Measurements from ENCODE around the gene C2orf80.

The C2orf80 gene

GRCh38 chr2:208207769-208208168 is 17.9 kb upstream of the C2orf80 start:
- Histone ChIP-seq H3K27ac (ENCODE audit: low read length) (no peak overlapping the region), H3K27me3 (ENCODE audit: control insufficient read depth, insufficient read depth, low read length) (no peaks in the 10 kb centered on the region)
- WGBS (ENCODE audit: insufficient coverage, insufficient read length): no CpG with 5 or more reads among the region's 3 CpGs

GRCh38 chr2:208204166-208204565 is 14.3 kb upstream of the C2orf80 start:
- WGBS (ENCODE audit: insufficient coverage, insufficient read length): no CpG with 5 or more reads among the region's 5 CpGs
- H3K4me3 ChIP-seq (ENCODE audit: low read length): no peak overlapping the region
- no peaks in the 10 kb centered on the region for H3K36me3 ChIP-seq (ENCODE audit: control insufficient read depth, insufficient read depth, low read length)
- no peaks in the 10 kb centered on the region for H3K4me1 ChIP-seq (ENCODE audit: control insufficient read depth, insufficient read depth, low read length)
- no peaks in the 10 kb centered on the region for H3K9me3 ChIP-seq (ENCODE audit: control insufficient read depth, insufficient read depth, low read length)
- DNase-seq (ENCODE audit: low read depth, low spot score): no peak
- no peak overlapping the region for H3K27ac ChIP-seq (ENCODE audit: low read length)
- no peaks in the 10 kb centered on the region for H3K27me3 ChIP-seq (ENCODE audit: control insufficient read depth, insufficient read depth, low read length)

More at GRCh38 chr2:208207769-208208168, 17.9 kb upstream of the C2orf80 start:
- DNase-seq (ENCODE audit: low read depth, low spot score): no peak
- no peaks in the 10 kb centered on the region for H3K9me3 ChIP-seq (ENCODE audit: control insufficient read depth, insufficient read depth, low read length)
- no peaks in the 10 kb centered on the region for H3K36me3 ChIP-seq (ENCODE audit: control insufficient read depth, insufficient read depth, low read length)
- H3K4me3 ChIP-seq (ENCODE audit: low read length): no peak overlapping the region
- H3K4me1 ChIP-seq (ENCODE audit: control insufficient read depth, insufficient read depth, low read length): no peaks in the 10 kb centered on the region

DNA sequence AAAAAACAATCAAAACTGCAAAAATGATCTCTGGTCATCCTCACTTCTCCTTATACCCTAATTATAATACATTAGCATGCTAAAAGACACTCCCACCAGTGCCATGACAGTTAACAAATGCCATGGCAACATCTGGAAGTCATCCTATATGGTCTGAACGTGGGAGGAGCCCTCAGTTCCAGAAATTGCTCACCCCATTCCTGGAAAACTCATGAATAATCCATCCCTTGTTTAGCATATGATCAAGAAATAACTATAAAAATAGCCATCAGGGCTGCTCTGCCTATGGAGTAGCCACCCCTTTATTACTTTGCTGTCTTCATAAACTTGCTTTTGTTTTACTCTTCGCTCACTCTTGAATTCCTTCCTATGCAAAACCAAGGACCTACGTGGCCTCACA is 5.7 kb upstream of the C2orf80 start:
- WGBS (ENCODE audit: insufficient coverage, insufficient read length): no CpG with 5 or more reads among the region's 3 CpGs

DNA sequence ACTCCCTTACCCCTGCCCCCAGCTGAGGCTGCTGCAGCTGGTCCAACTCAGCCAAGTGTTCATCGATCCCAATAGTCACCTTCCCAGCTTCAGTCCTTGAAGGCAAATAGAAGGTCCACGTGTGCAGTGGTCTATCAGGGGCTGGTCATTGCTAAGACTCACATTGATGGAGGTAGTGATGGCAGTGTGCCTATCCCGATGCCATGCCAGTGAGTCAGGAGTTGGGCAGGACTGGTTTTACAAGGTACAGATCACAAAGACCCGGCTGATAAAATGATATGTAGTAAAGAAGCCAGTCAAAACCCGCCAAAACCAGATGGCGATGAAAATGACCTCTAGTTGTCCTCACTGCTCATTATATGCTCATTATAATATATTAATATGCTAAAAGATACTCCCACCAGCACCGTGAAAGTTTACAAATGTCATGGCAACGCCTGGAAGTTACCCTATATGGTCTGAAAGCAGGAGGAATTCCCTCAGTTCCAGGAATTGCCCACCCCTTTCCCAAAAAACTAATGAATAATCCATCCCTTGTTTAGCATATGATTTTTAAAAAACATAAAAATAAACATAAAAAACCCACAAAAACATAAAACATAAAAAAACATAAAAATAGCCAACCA is 2.9 kb upstream of the C2orf80 start:
- Histone ChIP-seq H3K9me3 (ENCODE audit: control insufficient read depth, insufficient read depth, low read length) (no peaks in the 10 kb centered on the region), H3K27me3 (ENCODE audit: control insufficient read depth, insufficient read depth, low read length) (no peaks in the 10 kb centered on the region), H3K27ac (ENCODE audit: low read length) (no peak overlapping the region), H3K4me1 (ENCODE audit: control insufficient read depth, insufficient read depth, low read length) (peaks cover 2% of the 10 kb centered on the region; the same call in 1 of the 2 replicates), H3K36me3 (ENCODE audit: control insufficient read depth, insufficient read depth, low read length) (no peaks in the 10 kb centered on the region), H3K4me3 (ENCODE audit: low read length) (no peak overlapping the region)
- no CpG with 5 or more reads among the region's 8 CpGs for WGBS (ENCODE audit: insufficient coverage, insufficient read length)
- no peak for DNase-seq (ENCODE audit: low read depth, low spot score)

More for the DNA sequence above, 5.7 kb upstream of the C2orf80 start:
- Histone ChIP-seq H3K36me3 (ENCODE audit: control insufficient read depth, insufficient read depth, low read length) (no peaks in the 10 kb centered on the region), H3K4me1 (ENCODE audit: control insufficient read depth, insufficient read depth, low read length) (no peaks in the 10 kb centered on the region), H3K27ac (ENCODE audit: low read length) (no peak overlapping the region), H3K4me3 (ENCODE audit: low read length) (no peak overlapping the region), H3K9me3 (ENCODE audit: control insufficient read depth, insufficient read depth, low read length) (no peaks in the 10 kb centered on the region), H3K27me3 (ENCODE audit: control insufficient read depth, insufficient read depth, low read length) (no peaks in the 10 kb centered on the region)
- no peak for DNase-seq (ENCODE audit: low read depth, low spot score)

GRCh38 chr2:208189069-208189809 is 591 bp downstream of the C2orf80 start:
- Histone ChIP-seq H3K4me3 (ENCODE audit: low read length) (no peak overlapping the region), H3K9me3 (ENCODE audit: control insufficient read depth, insufficient read depth, low read length) (no peaks in the 10 kb centered on the region), H3K27me3 (ENCODE audit: control insufficient read depth, insufficient read depth, low read length) (no peaks in the 10 kb centered on the region), H3K4me1 (ENCODE audit: control insufficient read depth, insufficient read depth, low read length) (peaks cover 2% of the 10 kb centered on the region; the same call in 1 of the 2 replicates), H3K27ac (ENCODE audit: low read length) (no peak overlapping the region), H3K36me3 (ENCODE audit: control insufficient read depth, insufficient read depth, low read length) (no peaks in the 10 kb centered on the region)
- no peak for DNase-seq (ENCODE audit: low read depth, low spot score)
- no CpG with 5 or more reads among the region's 5 CpGs for WGBS (ENCODE audit: insufficient coverage, insufficient read length)

GRCh38 chr2:208186893-208187292 is 2.9 kb downstream of the C2orf80 start:
- Histone ChIP-seq H3K27me3 (ENCODE audit: control insufficient read depth, insufficient read depth, low read length) (no peaks in the 10 kb centered on the region), H3K4me3 (ENCODE audit: low read length) (no peak overlapping the region), H3K36me3 (ENCODE audit: control insufficient read depth, insufficient read depth, low read length) (no peaks in the 10 kb centered on the region), H3K4me1 (ENCODE audit: control insufficient read depth, insufficient read depth, low read length) (peaks cover 4% of the 10 kb centered on the region; the same call in 1 of the 2 replicates), H3K9me3 (ENCODE audit: control insufficient read depth, insufficient read depth, low read length) (no peaks in the 10 kb centered on the region), H3K27ac (ENCODE audit: low read length) (no peak overlapping the region)
- WGBS (ENCODE audit: insufficient coverage, insufficient read length): no CpG with 5 or more reads among the region's 2 CpGs
- no peak for DNase-seq (ENCODE audit: low read depth, low spot score)

DNA sequence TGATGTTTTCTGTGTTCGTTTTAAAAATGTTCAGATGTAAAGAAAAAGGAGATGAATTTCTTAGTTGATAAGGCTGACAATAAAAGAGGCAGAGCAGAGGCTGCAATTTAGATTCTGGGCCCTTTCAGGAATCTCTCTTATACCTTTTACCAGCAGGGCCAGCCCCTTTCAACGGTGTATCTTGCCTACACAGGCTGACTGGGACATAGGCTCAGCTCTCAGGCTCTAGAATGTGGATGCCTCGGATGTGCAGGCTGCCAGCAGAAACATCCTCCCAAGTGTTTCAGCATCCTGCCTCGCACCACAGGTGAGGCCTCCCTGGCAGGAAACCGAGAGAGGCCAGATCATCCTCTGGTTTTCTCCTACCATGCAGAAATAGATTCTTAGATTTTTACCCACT is 3.4 kb downstream of the C2orf80 start:
- peaks cover 4% of the 10 kb centered on the region; the same call in 1 of the 2 replicates for H3K4me1 ChIP-seq (ENCODE audit: control insufficient read depth, insufficient read depth, low read length)
- WGBS (ENCODE audit: insufficient coverage, insufficient read length): no CpG with 5 or more reads among the region's 5 CpGs
- no peak overlapping the region for H3K4me3 ChIP-seq (ENCODE audit: low read length)
- H3K9me3 ChIP-seq (ENCODE audit: control insufficient read depth, insufficient read depth, low read length): no peaks in the 10 kb centered on the region
- H3K27ac ChIP-seq (ENCODE audit: low read length): no peak overlapping the region
- DNase-seq (ENCODE audit: low read depth, low spot score): no peak
- H3K36me3 ChIP-seq (ENCODE audit: control insufficient read depth, insufficient read depth, low read length): no peaks in the 10 kb centered on the region
- H3K27me3 ChIP-seq (ENCODE audit: control insufficient read depth, insufficient read depth, low read length): no peaks in the 10 kb centered on the region

DNA sequence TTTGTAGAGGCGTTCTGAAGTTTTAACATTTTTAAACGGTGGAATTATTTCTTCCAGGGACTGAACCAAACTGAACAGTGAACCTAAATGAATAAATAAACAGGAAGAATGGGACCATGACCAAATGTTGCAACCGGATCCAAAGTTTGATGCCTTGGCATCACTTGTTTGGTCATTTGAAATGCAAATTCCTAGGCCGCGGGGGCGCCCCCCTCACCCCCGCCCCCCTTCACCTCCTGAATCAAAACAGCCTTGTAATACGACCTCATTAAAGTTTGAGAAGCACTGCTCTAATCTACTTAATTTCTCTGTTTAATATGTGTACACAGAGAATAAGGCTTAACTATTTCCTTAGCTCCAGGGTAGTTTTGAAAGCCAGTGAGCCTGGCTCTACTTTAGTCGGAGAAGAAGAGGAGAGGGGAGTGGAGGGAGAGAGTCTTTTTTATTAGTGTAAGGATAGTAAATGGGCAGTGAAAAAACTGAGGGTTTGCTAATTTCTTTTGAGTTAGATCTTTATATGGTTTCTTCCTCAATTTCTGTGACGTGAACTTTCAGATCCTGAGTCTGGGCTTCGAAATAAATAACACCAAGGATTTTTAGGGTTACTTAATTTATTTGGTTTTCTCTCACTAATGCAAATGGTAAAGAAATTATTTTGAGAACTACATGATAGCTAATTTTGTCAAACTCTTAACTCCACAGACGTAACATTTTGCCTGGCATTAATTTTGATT is 5.7 kb downstream of the C2orf80 start:
- peaks cover 2% of the 10 kb centered on the region; the same call in 1 of the 2 replicates for H3K4me1 ChIP-seq (ENCODE audit: control insufficient read depth, insufficient read depth, low read length)
- no peaks in the 10 kb centered on the region for H3K36me3 ChIP-seq (ENCODE audit: control insufficient read depth, insufficient read depth, low read length)
- no peak overlapping the region for H3K27ac ChIP-seq (ENCODE audit: low read length)
- H3K27me3 ChIP-seq (ENCODE audit: control insufficient read depth, insufficient read depth, low read length): no peaks in the 10 kb centered on the region
- no peak for DNase-seq (ENCODE audit: low read depth, low spot score)
- H3K4me3 ChIP-seq (ENCODE audit: low read length): peak overlapping the region; percentile 5; the same call in 1 of the 2 replicates
- no CpG with 5 or more reads among the region's 12 CpGs for WGBS (ENCODE audit: insufficient coverage, insufficient read length)
- no peaks in the 10 kb centered on the region for H3K9me3 ChIP-seq (ENCODE audit: control insufficient read depth, insufficient read depth, low read length)

DNA sequence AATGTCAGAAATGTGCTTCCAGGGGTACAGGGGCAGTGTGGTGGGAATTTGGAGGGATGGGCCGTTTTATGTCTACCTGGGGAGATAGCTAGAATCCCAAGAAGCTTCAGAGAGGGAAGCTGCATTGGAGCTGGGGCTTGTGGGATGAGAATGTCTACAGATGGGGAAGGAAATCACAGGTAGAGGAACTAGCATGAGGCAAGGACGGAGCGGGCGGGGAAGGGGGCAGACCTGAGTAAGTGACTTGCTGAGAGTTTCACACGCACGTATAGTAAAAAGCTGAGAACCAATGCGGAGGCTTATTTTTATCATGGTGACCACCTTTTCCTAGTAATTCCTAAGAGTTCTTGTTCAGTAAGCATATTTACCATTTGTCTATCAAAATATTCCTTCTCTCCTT is 6.3 kb downstream of the C2orf80 start:
- no peaks in the 10 kb centered on the region for H3K9me3 ChIP-seq (ENCODE audit: control insufficient read depth, insufficient read depth, low read length)
- H3K27ac ChIP-seq (ENCODE audit: low read length): no peak overlapping the region
- no peak for DNase-seq (ENCODE audit: low read depth, low spot score)
- H3K36me3 ChIP-seq (ENCODE audit: control insufficient read depth, insufficient read depth, low read length): no peaks in the 10 kb centered on the region
- no CpG with 5 or more reads among the region's 7 CpGs for WGBS (ENCODE audit: insufficient coverage, insufficient read length)
- H3K27me3 ChIP-seq (ENCODE audit: control insufficient read depth, insufficient read depth, low read length): no peaks in the 10 kb centered on the region
- peaks cover 2% of the 10 kb centered on the region; the same call in 1 of the 2 replicates for H3K4me1 ChIP-seq (ENCODE audit: control insufficient read depth, insufficient read depth, low read length)
- H3K4me3 ChIP-seq (ENCODE audit: low read length): no peak overlapping the region; the same call in 1 of the 2 replicates

DNA sequence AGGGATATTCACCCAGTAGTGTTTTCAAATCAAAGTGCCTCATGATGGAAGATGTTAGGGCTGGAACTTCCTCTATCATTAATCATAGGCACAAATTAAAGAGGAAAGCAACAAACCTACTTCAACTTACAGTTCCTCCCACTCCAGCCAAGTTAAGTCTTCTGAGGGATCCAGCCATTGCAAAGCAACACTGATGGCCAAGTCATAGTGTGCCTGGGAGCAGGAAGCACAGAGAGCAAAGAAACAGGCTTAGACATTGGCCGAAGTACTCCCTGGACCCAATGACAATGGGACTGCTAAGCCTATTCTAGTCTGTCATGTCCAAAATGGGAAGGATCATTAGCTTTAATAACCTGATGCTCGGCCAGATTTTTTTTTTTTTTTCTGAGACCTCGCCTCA is 7.0 kb downstream of the C2orf80 start:
- no peak overlapping the region for H3K27ac ChIP-seq (ENCODE audit: low read length)
- no peak for DNase-seq (ENCODE audit: low read depth, low spot score)
- no peak overlapping the region for H3K4me3 ChIP-seq (ENCODE audit: low read length)
- no peaks in the 10 kb centered on the region for H3K27me3 ChIP-seq (ENCODE audit: control insufficient read depth, insufficient read depth, low read length)
- H3K4me1 ChIP-seq (ENCODE audit: control insufficient read depth, insufficient read depth, low read length): peaks cover 2% of the 10 kb centered on the region; the same call in 1 of the 2 replicates
- no peaks in the 10 kb centered on the region for H3K36me3 ChIP-seq (ENCODE audit: control insufficient read depth, insufficient read depth, low read length)
- WGBS (ENCODE audit: insufficient coverage, insufficient read length): no CpG with 5 or more reads among the region's 3 CpGs
- H3K9me3 ChIP-seq (ENCODE audit: control insufficient read depth, insufficient read depth, low read length): no peaks in the 10 kb centered on the region
